ENCODE measurements around the gene DLG2. TPM values are rescaled to one million over a fixed set of nuclear protein-coding genes. Genes with fewer than 3 reads are reported as not detected.

The DLG2 gene
- total and polyA plus RNA-seq, 2 of the 4 experiments (the other 2 are of a cell fraction), result 0.31 to 0.36 TPM

DNA sequence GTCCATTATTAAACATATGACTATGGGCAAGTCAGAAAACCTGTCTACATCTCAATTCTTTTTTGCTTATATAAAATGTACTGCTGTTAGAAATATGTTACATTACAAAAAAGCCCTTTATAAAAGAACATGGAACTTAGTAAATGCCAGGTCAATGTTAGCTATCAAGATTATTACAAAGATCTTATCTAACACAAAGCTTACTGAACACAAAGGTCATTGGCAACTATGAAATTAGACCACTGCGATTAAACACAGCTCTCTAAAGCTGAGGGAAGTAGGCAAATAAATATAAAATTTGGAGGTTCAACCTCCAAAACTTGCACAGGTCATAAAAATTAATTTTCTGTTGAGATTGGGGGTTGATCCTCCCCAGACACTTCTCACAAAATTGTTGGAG lies 1648.2 kb downstream of the DLG2 start:
- Histone ChIP-seq H3K4me1 (ENCODE audit: control insufficient read depth, insufficient read depth, low read length) (no peaks in the 10 kb centered on the region), H3K56ac (ENCODE audit: extremely low read depth, insufficient read depth, low read length) (no peak overlapping the region), H3K23ac (ENCODE audit: low read depth, low read length) (no peak overlapping the region), H3K14ac (replicated peaks; ENCODE audit: low read depth, low read length) (no peak overlapping the region), H3K4me3 (ENCODE audit: insufficient read depth, low read depth, low read length) (no peak overlapping the region), H2AK9ac (replicated peaks; ENCODE audit: low read depth, low read length, poor library complexity) (no peak overlapping the region), H4K5ac (ENCODE audit: low read depth, low read length) (no peak overlapping the region), H3K9ac (ENCODE audit: low read depth, low read length) (no peak overlapping the region), H3K4ac (ENCODE audit: low read depth, low read length) (no peak overlapping the region), H4K8ac (ENCODE audit: low read depth in 2 of 2, low read length in 2 of 2) (no peak overlapping the region), H3K9me3 (ENCODE audit: control insufficient read depth, insufficient read depth, low read length) (no peaks in the 10 kb centered on the region), H2BK20ac (ENCODE audit: low read depth, low read length) (no peak overlapping the region), H3K79me1 (ENCODE audit: low read depth in 1 of 2, low read length in 2 of 2) (no peaks in the 10 kb centered on the region), H2AFZ (replicated peaks; ENCODE audit: low read length, poor library complexity) (no peak overlapping the region), H4K20me1 (ENCODE audit: insufficient read depth, low read length) (no peaks in the 10 kb centered on the region), H3K9me1 (ENCODE audit: insufficient read depth, low read length) (no peaks in the 10 kb centered on the region), H3K27ac (ENCODE audit: insufficient read depth, low read length) (no peak overlapping the region), H3K4me2 (ENCODE audit: low read depth, low read length) (no peak overlapping the region), H3K36me3 (ENCODE audit: control insufficient read depth, insufficient read depth, low read length) (no peaks in the 10 kb centered on the region), H3K18ac (ENCODE audit: low read depth, low read length) (no peak overlapping the region), H2BK5ac (ENCODE audit: low read depth, low read length, poor library complexity, severe bottlenecking) (no peak overlapping the region), H2AK5ac (ENCODE audit: low read depth, low read length) (no peak overlapping the region), H3K27me3 (ENCODE audit: control insufficient read depth, insufficient read depth, low read length) (no peaks in the 10 kb centered on the region), H2BK15ac (ENCODE audit: low read depth, low read length) (no peak overlapping the region), H4K91ac (ENCODE audit: insufficient read depth, low read depth, low read length) (no peak overlapping the region), H2BK120ac (ENCODE audit: low read depth, low read length) (no peak overlapping the region)
- CTCF ChIA-PET, result no interaction called here
- POLR2A ChIA-PET (ENCODE audit: unreplicated experiment), result no interaction called here
- no CpG with 5 or more reads among the region's 1 CpG for WGBS, 2 experiments (ENCODE audit: extremely low coverage in 2 of 2, insufficient read length in 1 of 2)
- intact Hi-C loops (cut with micrococcal nuclease) (no loop called here), dilution Hi-C loops (cut with HindIII; ENCODE audit: low sequenced_read_pairs, unreplicated experiment) (no loop called here), in situ Hi-C loops (cut with MboI; ENCODE audit: low sequenced_read_pairs) (no loop called here)
- BruUV-seq (replicated peaks), result no TSS peak
- no peak for ATAC-seq (ENCODE audit: low read depth)
- TF ChIP-seq SMC3 (IDR thresholded peaks at IDR 0.05; ENCODE audit: low read depth, low read length) (no peak), MAZ (IDR thresholded peaks at IDR 0.05; ENCODE audit: borderline replicate concordance, low read depth, low read length) (no peak), MXI1 (IDR thresholded peaks at IDR 0.05; ENCODE audit: borderline replicate concordance, low read depth, low read length) (no peak), RCOR1 (IDR thresholded peaks at IDR 0.05; ENCODE audit: insufficient replicate concordance, low read length) (no peak), MAFK (IDR thresholded peaks at IDR 0.05; ENCODE audit: low read depth, low read length) (no peak), ELK1 (IDR thresholded peaks at IDR 0.05; ENCODE audit: borderline replicate concordance, low read depth, low read length) (no peak), RAD21 (IDR thresholded peaks at IDR 0.05; ENCODE audit: low read length) (no peak), RFX5 (IDR thresholded peaks at IDR 0.05; ENCODE audit: low read depth, low read length) (no peak)
- TF ChIP-seq, protein P1, sequence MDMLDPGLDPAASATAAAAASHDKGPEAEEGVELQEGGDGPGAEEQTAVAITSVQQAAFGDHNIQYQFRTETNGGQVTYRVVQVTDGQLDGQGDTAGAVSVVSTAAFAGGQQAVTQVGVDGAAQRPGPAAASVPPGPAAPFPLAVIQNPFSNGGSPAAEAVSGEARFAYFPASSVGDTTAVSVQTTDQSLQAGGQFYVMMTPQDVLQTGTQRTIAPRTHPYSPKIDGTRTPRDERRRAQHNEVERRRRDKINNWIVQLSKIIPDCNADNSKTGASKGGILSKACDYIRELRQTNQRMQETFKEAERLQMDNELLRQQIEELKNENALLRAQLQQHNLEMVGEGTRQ (IDR thresholded peaks at IDR 0.05; ENCODE audit: low read depth, low read length), result no peak
- no peak for DNase-seq

Measured in IMR-90 (cell line).